Endothelial cell (in vitro differentiated cells): ENCODE results near the gene CYTH2. TPM values are rescaled to one million over a fixed set of nuclear protein-coding genes. Genes with fewer than 3 reads are reported as not detected.

Source experiments
- DNase-seq: peaks from one replicate; pipeline ENCODE4 v3.0.0; 2021; ENCODE audit warnings: low spot score
- H3K27ac Mint-ChIP-seq: one replicate; pipeline ENCODE4 v1.8.0; 2021; ENCODE audit warnings: mixed read lengths, inconsistent platforms; ENCODE audit not compliant: unreplicated experiment
- H3K27me3 Mint-ChIP-seq: one replicate; pipeline ENCODE4 v1.8.0; 2021; ENCODE audit warnings: mild to moderate bottlenecking, moderate library complexity, mixed read lengths, inconsistent platforms; ENCODE audit not compliant: unreplicated experiment
- H3K36me3 Mint-ChIP-seq: one replicate; pipeline ENCODE4 v1.8.0; 2021; ENCODE audit warnings: mild to moderate bottlenecking, low read depth, mixed read lengths, inconsistent platforms; ENCODE audit not compliant: unreplicated experiment
- H3K4me1 Mint-ChIP-seq: one replicate; pipeline ENCODE4 v1.8.0; 2021; ENCODE audit warnings: mild to moderate bottlenecking, mixed read lengths, inconsistent platforms; ENCODE audit not compliant: unreplicated experiment
- H3K4me3 Mint-ChIP-seq: one replicate; pipeline ENCODE4 v1.8.0; 2021; ENCODE audit warnings: mild to moderate bottlenecking, mixed read lengths, inconsistent platforms; ENCODE audit not compliant: unreplicated experiment
- H3K9me3 Mint-ChIP-seq: one replicate; pipeline ENCODE4 v1.8.0; 2021; ENCODE audit warnings: mixed read lengths, inconsistent platforms; ENCODE audit not compliant: unreplicated experiment
- CTCF ChIP-seq: fragments of 200-600 bp; sonication (generic); IDR thresholded peaks from one replicate; pipeline ENCODE4 v1.5.0; 2021; ENCODE audit warnings: antibody characterized with exemption; ENCODE audit not compliant: unreplicated experiment
- total RNA-seq: library from RNA; stranded (reverse); fragmentation: NEBNext Ultra II Directional; extraction: Animal tissue kit (Norgen Biotek cat#: 25700); gene quantifications from one replicate; pipeline ENCODE4 v1.2.1, GENCODE V29; 2021; ENCODE audit not compliant: unreplicated experiment

Gene CYTH2
- total RNA-seq, 1 donor from 2014 or later: 165 TPM

- Mint-ChIP-seq H3K4me3 (peak overlapping the region; percentile 79), H3K9me3 (no peaks in the 10 kb centered on the region), H3K27ac (no peak overlapping the region), H3K27me3 (peaks cover 16% of the 10 kb centered on the region), H3K4me1 (peaks cover 24% of the 10 kb centered on the region), H3K36me3 (no peaks in the 10 kb centered on the region)
- no peak for TF ChIP-seq CTCF
- no peak for DNase-seq
Observed at GRCh38 chr19:48493718-48494401, 24.7 kb downstream of the CYTH2 start.

GRCh38 chr19:48495396-48495795 is 26.2 kb downstream of the CYTH2 start:
- Mint-ChIP-seq H3K27me3 (peaks cover 19% of the 10 kb centered on the region), H3K4me1 (peaks cover 24% of the 10 kb centered on the region), H3K36me3 (no peaks in the 10 kb centered on the region), H3K9me3 (no peaks in the 10 kb centered on the region), H3K4me3 (peak overlapping the region; percentile 52), H3K27ac (peak overlapping the region; percentile 74)
- TF ChIP-seq CTCF: no peak
- DNase-seq: no peak

DNA sequence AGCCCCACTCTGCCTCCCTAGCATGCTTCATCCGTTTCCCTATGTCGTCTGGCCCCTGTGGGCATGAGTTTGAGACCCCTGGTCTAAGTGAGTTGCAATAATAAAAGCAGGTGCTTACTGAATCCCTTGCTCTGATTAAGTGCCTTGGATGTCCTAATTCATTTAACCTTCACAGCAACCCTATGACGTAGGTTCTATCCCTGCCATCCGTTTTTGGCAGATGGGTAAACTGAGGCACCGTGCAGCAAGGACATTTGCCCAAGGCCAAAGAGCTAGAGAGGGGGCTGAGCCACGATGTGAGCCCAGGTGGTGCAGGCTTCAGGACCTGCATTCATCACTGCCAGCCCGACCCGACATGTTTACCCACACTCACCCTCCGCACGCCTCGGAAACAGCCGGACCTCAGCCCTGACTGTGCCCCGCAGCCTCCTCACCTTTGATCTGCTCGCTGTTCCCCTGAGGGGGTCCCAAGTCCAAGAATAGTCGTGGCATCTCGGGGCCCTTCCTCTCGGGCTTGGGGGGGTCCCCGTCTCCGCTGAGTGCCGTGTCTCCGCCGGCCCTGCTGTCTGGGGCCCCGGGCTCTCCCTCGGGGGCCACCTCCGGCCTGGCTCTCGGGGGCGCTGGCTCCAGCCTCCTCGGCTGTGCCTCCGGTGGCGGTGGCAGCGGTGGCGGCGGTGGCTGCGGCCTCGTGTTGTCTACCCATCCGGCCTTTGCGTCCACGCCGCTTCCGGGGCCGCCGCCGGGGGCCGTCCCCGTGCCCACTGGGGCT is 28.0 kb downstream of the CYTH2 start:
- DNase-seq: no peak
- Mint-ChIP-seq H3K4me1 (peaks cover 16% of the 10 kb centered on the region), H3K9me3 (no peaks in the 10 kb centered on the region), H3K4me3 (no peak overlapping the region), H3K36me3 (no peaks in the 10 kb centered on the region), H3K27me3 (peaks cover 20% of the 10 kb centered on the region), H3K27ac (no peak overlapping the region)
- no peak for TF ChIP-seq CTCF

DNA sequence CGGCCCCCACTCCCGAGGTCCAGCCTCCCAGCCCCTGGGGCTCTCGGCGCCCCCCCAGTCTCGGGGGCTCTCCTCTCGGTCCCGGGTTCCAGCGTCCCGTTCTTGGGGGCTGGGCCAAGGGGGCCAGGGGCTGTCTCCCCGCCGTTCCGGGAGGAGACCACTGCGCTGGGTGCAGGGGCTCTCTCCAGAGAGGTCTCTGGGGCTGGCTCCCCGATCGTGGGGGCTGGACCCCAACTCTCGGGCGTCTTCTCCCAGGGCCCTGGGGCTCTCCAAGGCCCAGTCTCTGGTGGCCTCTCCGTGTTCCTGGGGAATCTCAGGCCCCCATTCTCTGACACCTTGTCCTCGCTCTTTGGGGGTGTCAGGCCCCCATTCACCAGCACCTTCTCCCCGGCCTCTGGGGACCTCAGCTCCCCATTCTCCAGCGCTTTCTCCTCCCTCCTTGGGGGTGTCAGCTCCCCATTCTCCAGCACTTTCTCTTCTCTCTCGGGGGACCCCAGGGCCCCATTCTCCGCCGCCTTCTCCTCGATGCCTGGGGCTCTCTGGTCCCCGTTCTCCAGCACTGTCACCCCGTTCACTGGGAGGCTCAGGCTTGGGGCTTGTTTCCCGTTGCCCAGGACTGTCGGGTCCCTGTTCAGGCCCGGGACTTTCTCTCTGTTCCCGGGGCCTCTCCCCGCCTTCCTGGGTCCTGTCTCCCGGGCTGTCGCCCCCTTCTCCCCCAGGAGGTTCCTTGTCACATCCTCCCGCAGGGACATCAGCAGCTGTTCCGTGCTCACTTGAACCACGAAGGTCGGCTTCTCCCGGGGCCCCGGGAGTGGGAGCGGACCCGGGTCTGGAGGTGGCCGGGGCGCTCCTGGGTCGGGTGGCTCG is 28.8 kb downstream of the CYTH2 start:
- Mint-ChIP-seq H3K4me3 (no peak overlapping the region), H3K36me3 (no peaks in the 10 kb centered on the region), H3K9me3 (no peaks in the 10 kb centered on the region), H3K27ac (no peak overlapping the region), H3K4me1 (peaks cover 12% of the 10 kb centered on the region), H3K27me3 (peaks cover 16% of the 10 kb centered on the region)
- DNase-seq: no peak
- TF ChIP-seq CTCF: no peak
